ENCODE data around the gene FRMD4B.
"Not testable (repeated sequence)": the region's sequence is repeated elsewhere in the genome, so short reads cannot be mapped to it uniquely, and the experiment has no call there.

Gene FRMD4B

DNA sequence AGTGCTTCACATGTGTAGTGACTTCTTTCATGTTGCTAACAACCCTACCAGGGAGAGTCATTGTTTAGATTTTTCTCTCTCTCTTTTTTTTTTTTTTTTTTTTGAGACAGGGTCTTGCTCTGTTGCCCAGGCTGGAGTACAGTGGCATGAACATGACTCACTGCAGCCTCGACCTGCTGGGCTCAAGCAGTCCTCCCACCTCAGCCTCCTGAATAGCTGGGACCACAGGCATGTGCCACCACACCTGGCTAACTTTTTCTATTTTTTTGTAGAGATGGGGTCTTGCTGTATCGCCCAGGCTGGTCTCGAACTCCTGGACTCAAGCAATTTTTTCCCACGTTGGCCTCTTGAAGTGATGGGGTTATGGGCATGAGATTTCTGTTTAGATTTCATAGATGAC lies 63.4 kb downstream of the FRMD4B start:
- DNase-seq (ENCODE audit: low spot score): not testable (repeated sequence)

DNA sequence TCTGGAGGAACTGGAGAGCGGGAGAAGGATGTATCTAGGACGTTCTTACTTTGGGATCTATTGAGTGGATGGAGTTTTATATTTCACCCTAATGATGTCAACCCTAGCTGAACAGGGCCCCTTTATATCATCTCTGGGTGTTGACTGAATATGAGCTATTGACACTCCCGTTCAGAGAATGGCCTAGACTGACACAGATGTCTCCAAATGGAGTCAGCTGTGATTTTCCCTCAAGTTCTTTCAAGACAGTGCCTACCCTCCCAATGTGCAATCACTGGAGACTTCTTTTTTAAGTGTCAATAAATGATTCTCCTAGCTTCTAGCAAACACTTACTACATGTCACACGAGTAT lies 63.8 kb downstream of the FRMD4B start:
- DNase-seq (ENCODE audit: low spot score): no peak

DNA sequence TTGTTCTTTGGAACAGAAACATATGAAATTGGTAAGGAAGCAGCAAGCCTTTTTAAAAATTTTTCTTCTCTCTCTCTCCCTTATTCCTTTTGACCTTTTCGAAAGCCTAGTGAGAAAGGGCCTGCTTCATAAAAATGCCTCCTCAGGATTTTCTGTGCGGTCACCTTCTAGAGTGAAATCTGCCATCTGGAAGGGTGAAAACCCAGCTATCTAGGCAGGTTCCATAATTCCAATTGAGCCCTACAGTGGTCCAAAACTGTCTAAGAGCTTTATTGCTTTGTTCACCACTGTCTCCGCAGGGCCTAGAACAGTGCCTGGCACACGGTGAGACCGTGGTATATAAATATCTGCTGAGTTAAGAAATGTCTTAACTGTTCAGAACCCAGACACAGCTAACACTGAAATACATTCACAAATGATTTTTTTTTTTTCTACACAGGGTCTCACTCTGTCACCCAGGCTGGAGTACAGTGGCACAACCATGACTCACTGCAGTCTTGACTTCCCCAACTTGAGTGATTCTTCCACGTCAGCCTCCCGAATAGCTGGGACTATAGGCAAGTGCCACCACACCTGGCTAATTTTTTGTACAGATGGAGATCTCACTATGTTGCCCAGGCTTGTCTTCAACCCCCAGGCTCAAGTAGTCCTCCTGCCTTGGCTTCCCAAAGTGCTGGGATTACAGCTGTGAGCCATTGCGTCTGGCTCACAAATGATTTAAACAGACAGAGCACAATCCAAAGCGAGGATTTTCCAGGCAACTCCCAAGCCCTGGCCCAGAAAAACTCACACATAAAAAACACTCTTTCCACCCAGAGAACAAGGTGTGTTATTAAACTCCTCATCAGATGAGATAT lies 64.4 kb downstream of the FRMD4B start:
- no peak for DNase-seq (ENCODE audit: low spot score)

DNA sequence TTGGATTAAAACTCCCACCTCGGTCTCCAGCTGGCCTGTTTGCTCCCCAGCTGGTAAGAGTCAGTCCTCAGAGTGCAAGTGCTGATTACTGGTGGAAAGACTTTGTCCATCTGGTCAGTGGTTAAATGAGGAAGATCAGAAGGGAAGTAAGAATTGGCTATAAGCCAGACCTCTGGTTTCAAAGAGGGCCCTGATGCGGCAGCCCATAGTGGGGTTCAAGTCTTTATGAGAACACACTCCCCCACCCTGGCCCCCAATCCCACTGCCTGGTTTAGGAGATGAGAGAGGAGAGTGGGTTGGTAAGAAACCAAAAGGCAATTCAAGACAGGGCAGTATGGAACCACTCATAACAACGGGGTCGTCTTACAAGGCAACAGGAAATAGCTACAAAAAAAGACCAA lies 65.0 kb downstream of the FRMD4B start:
- no peak for DNase-seq (ENCODE audit: low spot score)

DNA sequence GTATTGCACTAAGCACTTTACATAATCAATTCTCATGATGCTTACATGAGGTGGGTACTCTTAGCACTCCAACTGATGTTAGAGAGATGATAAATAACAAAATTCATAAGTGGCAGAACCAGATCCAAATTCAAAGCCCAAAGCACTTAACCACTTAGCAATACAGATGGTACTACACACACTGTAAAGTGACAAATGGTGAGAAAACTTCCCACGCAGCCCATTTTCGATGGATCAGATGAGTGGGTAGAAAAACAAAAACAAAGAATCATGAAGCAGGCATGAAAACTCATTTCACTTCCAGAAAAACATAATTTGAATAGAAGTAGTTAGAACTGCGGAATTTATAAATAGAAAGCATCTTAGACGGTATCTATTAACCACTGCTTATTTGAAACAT lies 66.2 kb downstream of the FRMD4B start:
- no peak for DNase-seq (ENCODE audit: low spot score)

DNA sequence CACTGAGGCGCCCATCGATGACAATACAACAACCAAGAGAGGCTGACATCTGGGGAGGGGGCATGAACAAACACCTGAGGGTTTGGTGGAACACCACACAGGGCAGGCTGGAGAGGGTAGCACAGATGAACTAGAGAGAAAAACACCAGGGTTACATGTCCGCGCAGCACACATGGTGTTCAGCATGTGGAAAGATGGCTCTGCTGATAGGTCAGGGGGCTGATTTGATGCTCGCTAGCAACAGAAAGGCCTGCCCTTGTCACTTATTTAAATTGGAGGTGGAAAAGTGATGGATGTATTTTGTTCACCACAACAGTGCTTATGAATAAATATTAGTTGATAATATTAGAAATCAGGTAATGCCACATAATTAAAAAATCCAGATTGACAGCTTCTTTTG lies 67.5 kb downstream of the FRMD4B start:
- DNase-seq (ENCODE audit: low spot score): no peak

DNA sequence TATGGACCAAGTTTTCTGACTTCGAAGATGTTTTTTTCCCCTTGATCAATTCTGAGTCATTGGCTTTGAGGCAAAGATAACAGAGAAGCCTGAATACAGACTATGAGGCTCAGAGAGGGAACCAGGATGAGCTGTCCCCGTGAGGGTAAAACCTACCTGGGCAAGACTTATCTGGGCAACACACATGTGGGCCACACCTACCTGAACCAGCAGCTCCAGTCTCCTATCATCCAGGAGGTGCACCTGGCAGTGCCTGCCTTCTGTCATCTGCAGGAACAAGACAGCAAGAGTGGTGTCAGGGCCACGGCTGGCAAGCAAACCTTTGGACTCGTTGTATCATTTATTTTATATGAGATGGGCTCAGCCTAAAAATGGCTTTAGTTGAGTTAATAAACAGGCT lies 72.6 kb downstream of the FRMD4B start:
- DNase-seq (ENCODE audit: low spot score): no peak

DNA sequence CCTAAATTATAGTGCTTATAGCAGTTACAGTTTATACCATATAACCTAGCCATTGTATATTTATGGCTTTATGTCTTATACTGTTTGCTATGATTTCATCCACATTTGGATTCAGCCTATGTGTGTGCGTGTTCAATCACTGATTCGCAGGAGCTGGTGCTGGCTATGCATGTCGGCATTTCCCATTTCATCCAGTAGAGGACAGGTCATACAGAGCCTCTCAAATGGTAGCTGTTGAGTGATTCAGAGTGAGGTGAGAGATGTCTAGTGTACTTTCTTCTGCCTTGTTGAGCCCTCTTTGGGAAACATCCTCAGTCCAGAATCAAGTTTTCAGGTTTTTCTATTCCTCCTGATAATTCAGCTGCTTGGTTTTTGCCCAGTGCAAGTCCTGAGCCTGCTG lies 76.1 kb downstream of the FRMD4B start:
- DNase-seq (ENCODE audit: low spot score): no peak

DNA sequence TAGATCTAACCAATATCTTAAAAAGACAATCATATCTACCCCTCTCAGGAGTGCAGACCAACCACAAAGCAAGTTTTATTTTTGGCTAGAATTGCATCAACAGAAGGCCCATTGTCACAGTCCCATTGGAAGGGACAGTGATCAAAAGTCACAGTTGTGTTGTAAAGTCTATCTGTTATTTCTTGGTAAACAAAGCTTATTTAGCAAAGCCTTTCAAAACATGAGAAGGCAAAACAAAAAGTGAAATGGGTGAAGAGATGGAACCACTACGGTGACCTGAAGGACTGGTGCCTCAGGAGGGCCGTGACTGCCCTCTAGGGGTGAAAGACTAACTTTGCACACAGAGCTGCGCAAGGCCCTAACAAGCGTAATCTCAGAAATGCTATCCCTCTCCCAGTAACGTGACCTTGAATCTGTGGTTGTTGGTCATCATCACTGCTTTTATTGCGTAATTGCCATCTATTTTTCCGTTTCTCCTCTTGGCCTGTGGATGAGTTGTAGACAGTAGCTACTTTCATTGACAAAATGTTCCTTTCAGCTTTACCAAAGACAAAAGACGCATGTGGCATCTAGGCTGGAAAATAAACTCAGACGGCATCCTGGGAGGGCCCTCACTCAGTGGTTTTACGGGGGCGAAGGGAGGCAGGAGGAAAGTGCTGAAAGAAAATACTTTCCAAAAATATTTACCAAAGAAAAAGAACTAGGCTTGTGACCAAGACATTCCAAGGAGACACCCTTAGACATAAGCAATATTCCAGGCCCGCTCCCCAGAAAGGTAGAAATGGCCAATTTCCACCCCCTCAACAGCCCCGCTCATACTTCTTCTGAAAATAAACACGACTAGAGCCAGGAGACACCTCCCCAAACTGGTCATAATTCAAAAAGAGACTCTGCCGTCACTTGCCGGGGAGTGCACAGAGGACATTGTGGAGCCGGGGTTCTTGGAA lies 79.4 kb downstream of the FRMD4B start:
- DNase-seq (ENCODE audit: low spot score): peak; percentile 69

DNA sequence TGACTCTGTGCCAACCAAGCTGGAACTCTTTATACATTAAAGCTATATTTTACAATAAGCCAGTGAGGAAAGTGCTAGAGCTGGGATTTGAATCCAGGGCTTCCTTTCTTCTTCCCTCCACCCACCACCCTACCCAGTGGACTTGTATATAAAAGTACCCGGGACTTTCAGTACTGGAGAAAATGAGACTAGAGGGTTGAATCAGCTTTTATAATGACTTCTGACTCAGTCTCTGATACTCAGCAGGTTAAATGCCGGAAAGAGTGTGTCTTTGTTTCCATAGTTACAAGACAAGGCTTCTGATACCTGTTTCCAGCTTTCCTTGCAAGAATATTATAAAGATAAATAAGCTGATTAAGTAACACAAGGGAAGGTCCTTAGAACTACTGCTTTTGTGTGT lies 80.9 kb downstream of the FRMD4B start:
- DNase-seq (ENCODE audit: low spot score): no peak

DNA sequence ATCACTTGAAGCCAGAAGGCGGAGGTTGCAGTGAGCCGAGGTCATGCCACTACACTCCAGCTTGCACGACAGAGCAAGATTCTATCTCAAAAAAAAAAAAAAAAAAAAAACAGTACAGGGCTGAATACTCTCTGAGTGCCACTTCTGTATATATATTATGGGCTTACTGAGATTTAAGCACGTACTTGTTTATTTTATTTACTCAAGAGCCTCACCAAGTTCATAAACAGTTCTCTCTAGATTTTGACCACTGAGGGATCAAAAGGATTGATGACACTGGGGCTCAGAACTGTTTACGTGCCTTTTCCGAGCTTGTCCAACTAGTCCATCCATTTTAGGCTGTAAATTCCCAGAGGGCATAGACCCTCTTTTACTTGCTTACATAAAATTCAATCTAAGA lies 81.5 kb downstream of the FRMD4B start:
- DNase-seq (ENCODE audit: low spot score): no peak

DNA sequence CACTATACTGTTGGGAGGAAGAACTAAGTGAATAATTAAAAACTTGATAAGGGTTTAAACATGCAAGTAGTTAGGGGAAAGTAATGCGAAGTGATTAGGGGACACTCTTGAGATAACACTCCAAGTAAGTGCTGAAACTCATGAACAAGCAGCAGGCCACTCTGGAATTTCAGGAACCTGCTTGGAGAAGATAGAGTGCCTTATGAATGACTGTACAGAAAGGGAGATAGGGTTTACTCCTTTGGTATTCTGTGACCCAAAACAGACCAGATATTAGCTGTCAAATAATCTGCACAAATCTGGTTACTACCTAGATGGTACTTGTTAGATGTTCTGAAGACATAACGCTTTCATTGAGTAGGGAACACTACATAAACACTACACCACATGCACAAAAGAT lies 85.6 kb downstream of the FRMD4B start:
- DNase-seq (ENCODE audit: low spot score): no peak

DNA sequence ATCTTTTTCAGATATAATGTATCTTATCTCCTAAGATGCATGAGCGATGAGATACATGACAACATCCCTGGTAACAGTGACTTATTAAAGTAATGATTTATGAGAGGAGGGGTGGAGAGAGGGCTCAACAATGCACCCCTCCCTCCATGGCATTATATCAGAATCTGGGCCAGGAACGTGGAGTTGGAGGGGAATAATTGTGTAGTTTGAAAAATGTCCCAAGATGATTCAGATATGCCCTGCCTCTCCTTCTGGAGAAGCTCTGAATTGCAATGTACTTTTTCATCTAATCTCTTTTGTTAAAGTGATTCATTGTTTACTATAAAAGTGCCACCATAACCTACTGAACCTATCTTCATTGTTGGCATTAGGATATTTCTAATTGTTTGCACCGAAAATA lies 86.5 kb downstream of the FRMD4B start:
- DNase-seq (ENCODE audit: low spot score): no peak

DNA sequence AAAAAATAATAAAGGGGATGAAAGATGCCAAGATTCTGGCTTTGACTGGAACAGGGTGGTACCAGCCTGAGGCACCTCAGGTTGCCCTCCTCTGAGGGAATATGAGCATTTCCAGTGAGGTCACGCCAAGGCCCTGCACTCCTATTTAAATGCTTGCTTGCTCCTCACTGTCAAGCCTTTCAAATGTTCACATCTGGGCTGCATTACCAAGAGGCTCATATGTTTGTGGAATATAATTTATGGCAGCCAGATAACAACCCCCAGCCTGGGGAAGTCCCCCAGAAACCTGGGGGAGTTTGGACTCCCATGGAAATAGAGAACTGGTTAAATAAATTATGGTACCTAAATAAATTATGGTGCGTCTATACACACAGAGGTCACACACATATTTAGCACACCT lies 88.4 kb downstream of the FRMD4B start:
- DNase-seq (ENCODE audit: low spot score): no peak

DNA sequence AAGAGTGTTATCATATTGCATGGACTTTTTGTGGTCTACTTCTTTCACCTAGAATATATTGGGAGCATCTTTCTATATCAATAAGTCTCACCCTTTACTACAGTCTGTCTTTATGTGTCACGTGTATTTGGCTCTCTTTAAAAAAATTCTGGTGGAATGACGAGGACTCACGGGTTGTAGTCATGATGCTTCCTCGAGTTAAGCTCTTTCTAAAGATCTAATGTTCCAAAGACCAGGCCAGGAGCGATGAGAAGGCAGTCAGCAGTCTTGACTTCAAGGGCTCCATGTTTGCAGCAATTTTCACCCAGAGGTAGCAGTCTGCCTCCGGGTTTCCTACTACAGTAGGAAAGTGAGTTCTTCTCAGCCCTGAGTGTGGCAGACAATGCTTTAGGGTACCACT lies 88.9 kb downstream of the FRMD4B start:
- DNase-seq (ENCODE audit: low spot score): no peak

DNA sequence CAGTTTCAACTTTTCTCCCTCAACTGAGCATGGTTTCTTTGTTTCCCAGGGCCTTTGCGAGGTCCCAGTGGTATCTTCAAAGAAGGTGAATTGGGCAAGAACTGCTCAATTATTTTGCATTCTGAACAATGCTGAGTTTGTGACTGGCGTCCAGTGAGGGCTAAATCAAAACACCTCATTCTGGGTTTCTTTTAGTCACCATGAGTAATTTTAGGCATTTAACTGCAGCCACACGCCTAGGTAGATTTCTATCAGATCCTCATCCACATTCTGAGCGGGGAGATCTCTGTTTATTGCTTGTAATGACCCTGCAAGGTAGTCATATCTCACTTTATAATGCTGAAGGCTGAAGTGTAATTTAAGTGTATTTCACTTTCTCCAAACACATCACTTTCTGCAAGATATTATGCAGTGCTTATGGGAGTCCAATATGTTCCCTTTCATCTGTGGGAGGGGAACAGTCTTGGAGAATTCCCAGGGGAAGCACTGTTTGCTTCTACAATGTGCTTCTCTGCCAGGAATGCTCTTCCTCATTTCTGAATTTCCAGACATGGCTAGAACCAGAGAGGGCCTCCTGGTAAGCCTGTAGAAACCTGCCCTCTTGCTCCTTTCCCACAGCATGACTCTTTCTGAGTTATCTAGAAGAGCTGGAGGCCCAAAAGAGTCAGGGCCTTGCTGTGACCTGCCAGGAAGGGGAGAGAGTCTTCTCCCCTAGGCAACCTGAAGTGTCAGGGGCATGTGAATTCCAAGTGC lies 91.7 kb downstream of the FRMD4B start:
- no peak for DNase-seq (ENCODE audit: low spot score)

DNA sequence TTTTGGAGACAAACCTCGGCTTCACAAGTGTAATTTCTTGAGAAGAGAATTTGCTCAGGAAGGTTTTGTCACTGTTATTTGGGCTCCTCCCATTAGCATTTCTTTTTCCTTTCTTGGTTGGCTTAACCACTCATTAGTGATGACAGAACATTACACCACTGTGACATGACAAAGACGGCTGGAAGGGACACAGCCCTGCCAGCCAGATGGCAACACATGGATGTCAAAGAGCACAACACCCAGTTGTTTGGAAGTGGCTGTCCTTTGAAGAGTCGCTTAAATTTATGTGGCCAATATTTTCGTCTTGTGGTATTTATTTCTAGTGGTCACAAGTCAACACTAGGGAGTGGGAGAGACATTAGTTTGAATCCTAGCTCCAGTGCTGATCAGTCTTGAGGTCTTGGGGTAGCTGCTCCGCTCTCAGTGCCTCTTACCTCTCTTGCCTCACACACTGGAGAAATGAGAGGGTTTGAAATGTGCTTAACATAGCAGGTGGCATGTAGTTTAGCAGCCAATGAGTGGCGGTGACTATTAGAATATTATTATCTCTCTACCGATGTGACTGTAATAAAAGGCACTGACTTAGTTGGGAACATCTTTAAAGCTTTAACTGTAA lies 92.8 kb downstream of the FRMD4B start:
- no peak for DNase-seq (ENCODE audit: low spot score)

DNA sequence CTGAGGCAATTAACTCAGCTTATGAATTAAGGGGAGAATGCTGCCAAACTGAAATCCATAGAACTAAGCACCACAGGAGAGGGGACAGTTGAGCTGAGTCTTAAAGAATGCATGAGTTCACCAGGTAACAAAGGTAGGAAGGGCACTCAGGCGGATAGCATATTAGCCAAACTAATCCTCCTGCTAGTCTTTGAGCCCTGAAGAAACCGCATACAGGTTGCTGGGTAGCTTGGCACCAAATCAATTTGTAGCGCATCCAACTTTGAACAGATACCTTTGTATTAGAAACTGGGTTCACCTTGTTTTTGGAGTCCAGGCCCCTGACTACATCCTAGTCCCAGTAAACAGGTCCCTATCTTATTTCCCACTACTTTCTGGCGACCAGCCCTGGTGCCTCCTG lies 93.7 kb downstream of the FRMD4B start:
- no peak for DNase-seq (ENCODE audit: low spot score)

DNA sequence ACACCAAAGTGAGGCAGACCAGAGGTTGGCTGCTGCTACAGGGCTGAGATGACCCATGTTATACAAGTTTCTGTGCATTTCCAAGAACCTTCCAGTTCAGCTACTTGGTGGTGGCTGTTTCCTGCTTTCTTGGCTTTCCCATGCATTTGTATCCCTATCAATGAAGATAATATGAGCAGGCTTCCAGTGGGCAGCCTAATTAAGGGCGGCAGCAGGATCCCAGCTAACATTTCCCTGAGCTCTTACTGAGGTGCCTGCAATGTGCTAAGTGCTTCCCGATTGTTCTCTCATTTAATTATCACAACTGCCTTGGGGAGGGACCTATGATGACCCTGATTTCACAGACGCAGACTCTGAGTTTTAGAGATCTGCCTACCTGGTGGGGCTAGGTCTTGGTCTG lies 95.5 kb downstream of the FRMD4B start:
- DNase-seq (ENCODE audit: low spot score): no peak

DNA sequence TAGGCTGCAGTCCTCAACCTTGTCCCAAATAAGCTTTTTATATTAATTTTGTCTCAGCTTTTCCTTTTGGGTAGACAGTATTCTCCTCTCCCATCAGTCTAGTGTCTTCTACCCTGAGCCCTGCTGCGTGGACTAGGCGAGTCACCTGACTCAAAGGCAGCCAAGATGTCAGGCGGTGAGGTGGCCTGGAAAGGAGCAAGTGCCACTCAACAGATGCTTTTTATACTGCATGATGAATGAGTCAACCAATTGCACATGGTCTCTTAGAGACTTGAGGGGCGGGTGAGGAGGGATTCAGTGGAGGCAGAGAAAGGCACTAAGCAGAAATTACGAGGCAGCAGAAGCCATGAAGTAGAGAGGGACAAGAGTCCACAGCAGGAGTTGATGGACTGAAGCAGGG lies 95.9 kb downstream of the FRMD4B start:
- DNase-seq (ENCODE audit: low spot score): no peak

DNA sequence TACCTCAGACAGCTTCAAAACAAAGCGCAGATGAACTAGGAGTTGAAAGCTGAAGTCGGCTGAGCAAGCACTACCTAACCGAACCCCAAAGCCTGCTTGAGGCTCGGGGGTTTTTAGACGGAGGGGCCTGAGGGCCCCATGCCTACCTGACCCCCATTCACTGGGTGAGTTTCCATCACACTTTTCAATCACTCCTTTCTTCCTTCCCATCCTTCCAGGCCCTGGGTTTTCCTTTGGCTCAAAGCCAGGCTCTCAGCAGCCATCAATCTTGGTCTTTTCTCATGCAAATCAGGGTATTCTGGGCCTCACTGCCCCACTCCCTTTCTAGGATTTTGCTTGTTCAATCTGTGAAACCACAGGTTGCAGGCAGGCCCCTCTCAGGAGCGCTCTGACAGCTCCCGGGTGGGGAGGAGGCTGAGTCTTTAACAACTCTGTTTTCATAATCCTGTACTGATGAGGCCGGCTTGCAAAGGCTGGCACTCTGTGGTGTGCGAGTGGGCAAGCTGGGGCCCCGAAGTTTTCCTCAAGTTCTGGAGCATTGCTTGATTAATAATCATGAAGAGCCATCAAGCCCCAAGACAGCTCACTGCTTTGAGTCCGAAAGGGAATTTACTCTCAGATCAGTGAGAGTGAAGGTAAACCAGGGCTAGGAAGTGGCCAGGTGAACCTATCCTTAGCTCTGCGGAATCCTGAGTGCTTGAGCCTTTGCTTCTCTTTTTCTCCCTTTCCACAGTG lies 97.6 kb downstream of the FRMD4B start:
- DNase-seq (ENCODE audit: low spot score): no peak

All from hematopoietic multipotent progenitor cell treated with erythropoietin and hydrocortisone succinate and interleukin-3 and kit ligand, for 17 days (in vitro differentiated cells).